ENCODE data around the gene MSH5. TPM values are rescaled to one million over a fixed set of nuclear protein-coding genes. Genes with fewer than 3 reads are reported as not detected.

The MSH5 gene
- total and polyA plus RNA-seq, 2 experiments from 2014 or later, result 12.1 to 23.9 TPM

DNA sequence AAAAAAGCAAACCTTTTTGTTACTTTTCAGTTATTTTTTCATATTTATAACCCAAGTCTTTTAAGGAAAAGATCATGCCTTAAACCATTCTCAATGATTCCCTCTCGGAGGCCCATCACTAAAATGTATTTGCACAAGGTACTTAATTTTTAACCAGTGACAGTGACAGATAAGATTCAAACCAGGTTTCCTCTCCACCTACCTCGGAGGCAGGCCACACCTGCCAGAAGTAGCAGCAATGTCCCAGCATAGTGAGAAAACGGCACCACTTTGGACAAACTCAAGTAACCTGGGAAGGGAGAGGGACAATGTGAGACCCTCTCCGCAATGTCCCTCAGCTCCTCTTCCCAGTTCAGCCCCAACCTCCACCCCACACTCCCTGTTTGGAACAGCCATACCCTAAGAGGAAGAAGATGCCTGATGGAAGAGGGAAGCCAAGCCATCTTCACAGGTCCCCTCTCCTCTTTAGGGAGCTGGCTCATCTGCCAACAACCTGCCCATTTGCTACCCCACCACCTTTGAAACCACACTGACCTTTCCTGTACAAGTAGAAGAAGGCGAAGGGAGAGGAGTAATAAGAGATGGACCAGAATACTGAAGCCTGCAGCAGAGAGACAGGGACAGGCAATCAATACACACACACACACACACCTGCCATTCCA is 38.9 kb upstream of the MSH5 start:
- peaks cover 10% of the 10 kb centered on the region for H3K4me1 Mint-ChIP-seq
- H3K4me3 ChIP-seq, result no peak overlapping the region

More for the DNA sequence above, 38.9 kb upstream of the MSH5 start:
- no peak overlapping the region for H3K4me2 ChIP-seq
- no peak for TF ChIP-seq ZNF331 (CRISPR knock-in tag; IDR thresholded peaks at IDR 0.05; ENCODE audit: low read depth)
- no peak for TF ChIP-seq EZH2 (IDR thresholded peaks at IDR 0.05; ENCODE audit: low read depth, unreplicated experiment)
- TF ChIP-seq JUNB (IDR thresholded peaks at IDR 0.05; ENCODE audit: unreplicated experiment), result no peak
- TF ChIP-seq CREB1 (CRISPR knock-in tag; IDR thresholded peaks at IDR 0.05; ENCODE audit: low read depth), result no peak
- no peak for TF ChIP-seq POLR2AphosphoS5 (IDR thresholded peaks at IDR 0.05; ENCODE audit: low read depth)
- TF ChIP-seq, protein P1, sequence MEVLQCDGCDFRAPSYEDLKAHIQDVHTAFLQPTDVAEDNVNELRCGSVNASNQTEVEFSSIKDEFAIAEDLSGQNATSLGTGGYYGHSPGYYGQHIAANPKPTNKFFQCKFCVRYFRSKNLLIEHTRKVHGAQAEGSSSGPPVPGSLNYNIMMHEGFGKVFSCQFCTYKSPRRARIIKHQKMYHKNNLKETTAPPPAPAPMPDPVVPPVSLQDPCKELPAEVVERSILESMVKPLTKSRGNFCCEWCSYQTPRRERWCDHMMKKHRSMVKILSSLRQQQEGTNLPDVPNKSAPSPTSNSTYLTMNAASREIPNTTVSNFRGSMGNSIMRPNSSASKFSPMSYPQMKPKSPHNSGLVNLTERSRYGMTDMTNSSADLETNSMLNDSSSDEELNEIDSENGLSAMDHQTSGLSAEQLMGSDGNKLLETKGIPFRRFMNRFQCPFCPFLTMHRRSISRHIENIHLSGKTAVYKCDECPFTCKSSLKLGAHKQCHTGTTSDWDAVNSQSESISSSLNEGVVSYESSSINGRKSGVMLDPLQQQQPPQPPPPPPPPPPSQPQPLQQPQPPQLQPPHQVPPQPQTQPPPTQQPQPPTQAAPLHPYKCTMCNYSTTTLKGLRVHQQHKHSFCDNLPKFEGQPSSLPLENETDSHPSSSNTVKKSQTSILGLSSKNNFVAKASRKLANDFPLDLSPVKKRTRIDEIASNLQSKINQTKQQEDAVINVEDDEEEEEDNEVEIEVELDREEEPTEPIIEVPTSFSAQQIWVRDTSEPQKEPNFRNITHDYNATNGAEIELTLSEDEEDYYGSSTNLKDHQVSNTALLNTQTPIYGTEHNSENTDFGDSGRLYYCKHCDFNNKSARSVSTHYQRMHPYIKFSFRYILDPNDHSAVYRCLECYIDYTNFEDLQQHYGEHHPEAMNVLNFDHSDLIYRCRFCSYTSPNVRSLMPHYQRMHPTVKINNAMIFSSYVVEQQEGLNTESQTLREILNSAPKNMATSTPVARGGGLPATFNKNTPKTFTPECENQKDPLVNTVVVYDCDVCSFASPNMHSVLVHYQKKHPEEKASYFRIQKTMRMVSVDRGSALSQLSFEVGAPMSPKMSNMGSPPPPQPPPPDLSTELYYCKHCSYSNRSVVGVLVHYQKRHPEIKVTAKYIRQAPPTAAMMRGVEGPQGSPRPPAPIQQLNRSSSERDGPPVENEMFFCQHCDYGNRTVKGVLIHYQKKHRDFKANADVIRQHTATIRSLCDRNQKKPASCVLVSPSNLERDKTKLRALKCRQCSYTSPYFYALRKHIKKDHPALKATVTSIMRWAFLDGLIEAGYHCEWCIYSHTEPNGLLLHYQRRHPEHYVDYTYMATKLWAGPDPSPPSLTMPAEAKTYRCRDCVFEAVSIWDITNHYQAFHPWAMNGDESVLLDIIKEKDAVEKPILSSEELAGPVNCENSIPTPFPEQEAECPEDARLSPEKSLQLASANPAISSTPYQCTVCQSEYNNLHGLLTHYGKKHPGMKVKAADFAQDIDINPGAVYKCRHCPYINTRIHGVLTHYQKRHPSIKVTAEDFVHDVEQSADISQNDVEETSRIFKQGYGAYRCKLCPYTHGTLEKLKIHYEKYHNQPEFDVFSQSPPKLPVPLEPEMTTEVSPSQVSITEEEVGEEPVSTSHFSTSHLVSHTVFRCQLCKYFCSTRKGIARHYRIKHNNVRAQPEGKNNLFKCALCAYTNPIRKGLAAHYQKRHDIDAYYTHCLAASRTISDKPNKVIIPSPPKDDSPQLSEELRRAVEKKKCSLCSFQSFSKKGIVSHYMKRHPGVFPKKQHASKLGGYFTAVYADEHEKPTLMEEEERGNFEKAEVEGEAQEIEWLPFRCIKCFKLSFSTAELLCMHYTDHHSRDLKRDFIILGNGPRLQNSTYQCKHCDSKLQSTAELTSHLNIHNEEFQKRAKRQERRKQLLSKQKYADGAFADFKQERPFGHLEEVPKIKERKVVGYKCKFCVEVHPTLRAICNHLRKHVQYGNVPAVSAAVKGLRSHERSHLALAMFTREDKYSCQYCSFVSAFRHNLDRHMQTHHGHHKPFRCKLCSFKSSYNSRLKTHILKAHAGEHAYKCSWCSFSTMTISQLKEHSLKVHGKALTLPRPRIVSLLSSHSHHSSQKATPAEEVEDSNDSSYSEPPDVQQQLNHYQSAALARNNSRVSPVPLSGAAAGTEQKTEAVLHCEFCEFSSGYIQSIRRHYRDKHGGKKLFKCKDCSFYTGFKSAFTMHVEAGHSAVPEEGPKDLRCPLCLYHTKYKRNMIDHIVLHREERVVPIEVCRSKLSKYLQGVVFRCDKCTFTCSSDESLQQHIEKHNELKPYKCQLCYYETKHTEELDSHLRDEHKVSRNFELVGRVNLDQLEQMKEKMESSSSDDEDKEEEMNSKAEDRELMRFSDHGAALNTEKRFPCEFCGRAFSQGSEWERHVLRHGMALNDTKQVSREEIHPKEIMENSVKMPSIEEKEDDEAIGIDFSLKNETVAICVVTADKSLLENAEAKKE (CRISPR knock-in tag; IDR thresholded peaks at IDR 0.05), result no peak
- TF ChIP-seq, protein P2, sequence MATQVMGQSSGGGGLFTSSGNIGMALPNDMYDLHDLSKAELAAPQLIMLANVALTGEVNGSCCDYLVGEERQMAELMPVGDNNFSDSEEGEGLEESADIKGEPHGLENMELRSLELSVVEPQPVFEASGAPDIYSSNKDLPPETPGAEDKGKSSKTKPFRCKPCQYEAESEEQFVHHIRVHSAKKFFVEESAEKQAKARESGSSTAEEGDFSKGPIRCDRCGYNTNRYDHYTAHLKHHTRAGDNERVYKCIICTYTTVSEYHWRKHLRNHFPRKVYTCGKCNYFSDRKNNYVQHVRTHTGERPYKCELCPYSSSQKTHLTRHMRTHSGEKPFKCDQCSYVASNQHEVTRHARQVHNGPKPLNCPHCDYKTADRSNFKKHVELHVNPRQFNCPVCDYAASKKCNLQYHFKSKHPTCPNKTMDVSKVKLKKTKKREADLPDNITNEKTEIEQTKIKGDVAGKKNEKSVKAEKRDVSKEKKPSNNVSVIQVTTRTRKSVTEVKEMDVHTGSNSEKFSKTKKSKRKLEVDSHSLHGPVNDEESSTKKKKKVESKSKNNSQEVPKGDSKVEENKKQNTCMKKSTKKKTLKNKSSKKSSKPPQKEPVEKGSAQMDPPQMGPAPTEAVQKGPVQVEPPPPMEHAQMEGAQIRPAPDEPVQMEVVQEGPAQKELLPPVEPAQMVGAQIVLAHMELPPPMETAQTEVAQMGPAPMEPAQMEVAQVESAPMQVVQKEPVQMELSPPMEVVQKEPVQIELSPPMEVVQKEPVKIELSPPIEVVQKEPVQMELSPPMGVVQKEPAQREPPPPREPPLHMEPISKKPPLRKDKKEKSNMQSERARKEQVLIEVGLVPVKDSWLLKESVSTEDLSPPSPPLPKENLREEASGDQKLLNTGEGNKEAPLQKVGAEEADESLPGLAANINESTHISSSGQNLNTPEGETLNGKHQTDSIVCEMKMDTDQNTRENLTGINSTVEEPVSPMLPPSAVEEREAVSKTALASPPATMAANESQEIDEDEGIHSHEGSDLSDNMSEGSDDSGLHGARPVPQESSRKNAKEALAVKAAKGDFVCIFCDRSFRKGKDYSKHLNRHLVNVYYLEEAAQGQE (IDR thresholded peaks at IDR 0.05; ENCODE audit: unreplicated experiment), result no peak
- TF ChIP-seq ZNF114 (CRISPR knock-in tag; IDR thresholded peaks at IDR 0.05), result no peak
- TF ChIP-seq NANOG (IDR thresholded peaks at IDR 0.05; ENCODE audit: borderline replicate concordance), result no peak
- TF ChIP-seq STAT1 (IDR thresholded peaks at IDR 0.05; ENCODE audit: unreplicated experiment), result no peak
- TF ChIP-seq, protein P3, sequence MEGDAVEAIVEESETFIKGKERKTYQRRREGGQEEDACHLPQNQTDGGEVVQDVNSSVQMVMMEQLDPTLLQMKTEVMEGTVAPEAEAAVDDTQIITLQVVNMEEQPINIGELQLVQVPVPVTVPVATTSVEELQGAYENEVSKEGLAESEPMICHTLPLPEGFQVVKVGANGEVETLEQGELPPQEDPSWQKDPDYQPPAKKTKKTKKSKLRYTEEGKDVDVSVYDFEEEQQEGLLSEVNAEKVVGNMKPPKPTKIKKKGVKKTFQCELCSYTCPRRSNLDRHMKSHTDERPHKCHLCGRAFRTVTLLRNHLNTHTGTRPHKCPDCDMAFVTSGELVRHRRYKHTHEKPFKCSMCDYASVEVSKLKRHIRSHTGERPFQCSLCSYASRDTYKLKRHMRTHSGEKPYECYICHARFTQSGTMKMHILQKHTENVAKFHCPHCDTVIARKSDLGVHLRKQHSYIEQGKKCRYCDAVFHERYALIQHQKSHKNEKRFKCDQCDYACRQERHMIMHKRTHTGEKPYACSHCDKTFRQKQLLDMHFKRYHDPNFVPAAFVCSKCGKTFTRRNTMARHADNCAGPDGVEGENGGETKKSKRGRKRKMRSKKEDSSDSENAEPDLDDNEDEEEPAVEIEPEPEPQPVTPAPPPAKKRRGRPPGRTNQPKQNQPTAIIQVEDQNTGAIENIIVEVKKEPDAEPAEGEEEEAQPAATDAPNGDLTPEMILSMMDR (conservative IDR thresholded peaks at IDR 0.05; ENCODE audit: low read depth in 2 of 2), result no peak
- TF ChIP-seq, protein P4, sequence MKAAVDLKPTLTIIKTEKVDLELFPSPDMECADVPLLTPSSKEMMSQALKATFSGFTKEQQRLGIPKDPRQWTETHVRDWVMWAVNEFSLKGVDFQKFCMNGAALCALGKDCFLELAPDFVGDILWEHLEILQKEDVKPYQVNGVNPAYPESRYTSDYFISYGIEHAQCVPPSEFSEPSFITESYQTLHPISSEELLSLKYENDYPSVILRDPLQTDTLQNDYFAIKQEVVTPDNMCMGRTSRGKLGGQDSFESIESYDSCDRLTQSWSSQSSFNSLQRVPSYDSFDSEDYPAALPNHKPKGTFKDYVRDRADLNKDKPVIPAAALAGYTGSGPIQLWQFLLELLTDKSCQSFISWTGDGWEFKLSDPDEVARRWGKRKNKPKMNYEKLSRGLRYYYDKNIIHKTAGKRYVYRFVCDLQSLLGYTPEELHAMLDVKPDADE (IDR thresholded peaks at IDR 0.05), result no peak
- H3K9me3 Mint-ChIP-seq, result no peaks in the 10 kb centered on the region
- H3K27ac ChIP-seq (ENCODE audit: low read depth), result no peak overlapping the region
- H3K27ac Mint-ChIP-seq, result no peak overlapping the region
- H3K27me3 Mint-ChIP-seq (ENCODE audit: insufficient read depth, low read depth, poor library complexity), result peaks cover 6% of the 10 kb centered on the region
- H4K20me1 ChIP-seq (replicated peaks; ENCODE audit: insufficient read depth), result peaks cover 3% of the 10 kb centered on the region; the same call in 1 of the 2 replicates
- H3K36me3 Mint-ChIP-seq (ENCODE audit: low read depth), result peaks cover 14% of the 10 kb centered on the region
- DNase-seq (ENCODE audit: low spot score), result no peak
- H3K9me2 ChIP-seq (ENCODE audit: insufficient read depth), result no peaks in the 10 kb centered on the region
- H3K36me3 ChIP-seq (ENCODE audit: insufficient read depth), result no peaks in the 10 kb centered on the region
- peak overlapping the region; percentile 96 for H3K4me3 Mint-ChIP-seq
- no peaks in the 10 kb centered on the region for H3K27me3 ChIP-seq (ENCODE audit: insufficient read depth)
- no peak overlapping the region for H2AFZ ChIP-seq
- peaks cover 14% of the 10 kb centered on the region for H3K79me2 ChIP-seq (replicated peaks; ENCODE audit: insufficient read depth)
- H3F3A ChIP-seq (replicated peaks; ENCODE audit: low read depth), result peaks cover 3% of the 10 kb centered on the region; the same call in 1 of the 2 replicates
- peaks cover 5% of the 10 kb centered on the region; the same call in 1 of the 2 replicates for H3K4me1 ChIP-seq (ENCODE audit: insufficient read depth)
- ATAC-seq, result no peak
